ENCODE measurements around the gene G3BP2. TPM values are rescaled to one million over a fixed set of nuclear protein-coding genes. Genes with fewer than 3 reads are reported as not detected.
A peak's percentile ranks its signal among the peaks of the same experiment; 100 is the strongest.

G3BP2 gene
- total and polyA plus RNA-seq, 2 of the 13 experiments (the other 11 are each of a cell fraction or from before 2014, with no cell fraction given): 51.7 to 179 TPM

DNA sequence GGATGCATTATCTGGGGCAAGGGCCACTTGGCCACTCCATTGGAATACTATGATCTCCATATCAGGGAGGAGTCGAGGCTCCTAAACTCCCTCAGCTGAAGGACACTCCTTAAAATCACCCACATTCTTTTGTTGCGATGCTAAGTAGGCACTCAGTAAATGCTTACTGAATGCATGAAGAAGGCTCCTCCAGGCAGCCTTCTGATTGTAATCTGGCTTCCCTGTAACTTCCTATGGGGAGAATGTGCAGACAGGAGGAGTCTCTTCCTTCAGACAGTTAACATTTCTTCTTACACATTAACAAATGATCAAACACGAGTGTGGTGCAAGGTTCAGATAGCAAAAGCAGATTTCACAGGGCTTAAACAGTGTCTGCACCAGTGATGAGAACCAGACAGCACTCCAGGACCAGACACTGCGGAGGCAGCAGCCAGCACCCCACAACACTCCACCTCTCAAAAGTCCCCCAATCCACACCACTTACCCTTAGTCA is 29.8 kb upstream of the G3BP2 start (continued):
- TF ChIP-seq, protein P1, sequence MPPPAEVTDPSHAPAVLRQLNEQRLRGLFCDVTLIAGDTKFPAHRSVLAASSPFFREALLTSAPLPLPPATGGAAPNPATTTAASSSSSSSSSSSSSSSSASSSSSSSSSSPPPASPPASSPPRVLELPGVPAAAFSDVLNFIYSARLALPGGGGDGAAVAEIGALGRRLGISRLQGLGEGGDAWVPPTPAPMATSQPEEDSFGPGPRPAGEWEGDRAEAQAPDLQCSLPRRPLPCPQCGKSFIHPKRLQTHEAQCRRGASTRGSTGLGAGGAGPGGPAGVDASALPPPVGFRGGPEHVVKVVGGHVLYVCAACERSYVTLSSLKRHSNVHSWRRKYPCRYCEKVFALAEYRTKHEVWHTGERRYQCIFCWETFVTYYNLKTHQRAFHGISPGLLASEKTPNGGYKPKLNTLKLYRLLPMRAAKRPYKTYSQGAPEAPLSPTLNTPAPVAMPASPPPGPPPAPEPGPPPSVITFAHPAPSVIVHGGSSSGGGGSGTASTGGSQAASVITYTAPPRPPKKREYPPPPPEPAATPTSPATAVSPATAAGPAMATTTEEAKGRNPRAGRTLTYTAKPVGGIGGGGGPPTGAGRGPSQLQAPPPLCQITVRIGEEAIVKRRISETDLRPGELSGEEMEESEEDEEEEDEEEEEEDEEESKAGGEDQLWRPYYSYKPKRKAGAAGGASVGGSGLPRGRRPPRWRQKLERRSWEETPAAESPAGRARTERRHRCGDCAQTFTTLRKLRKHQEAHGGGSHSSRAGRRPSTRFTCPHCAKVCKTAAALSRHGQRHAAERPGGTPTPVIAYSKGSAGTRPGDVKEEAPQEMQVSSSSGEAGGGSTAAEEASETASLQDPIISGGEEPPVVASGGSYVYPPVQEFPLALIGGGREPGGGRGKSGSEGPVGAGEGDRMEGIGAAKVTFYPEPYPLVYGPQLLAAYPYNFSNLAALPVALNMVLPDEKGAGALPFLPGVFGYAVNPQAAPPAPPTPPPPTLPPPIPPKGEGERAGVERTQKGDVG (CRISPR knock-in tag; IDR thresholded peaks at IDR 0.05; ENCODE audit: borderline replicate concordance): no peak
- TF ChIP-seq ZMYM4 (CRISPR knock-in tag; IDR thresholded peaks at IDR 0.05): peak; percentile 74
- no peak for TF ChIP-seq FOXP1 (IDR thresholded peaks at IDR 0.05)
- TF ChIP-seq FOXP1 (CRISPR knock-in tag; IDR thresholded peaks at IDR 0.05): 0 out of 2 replicates have a peak, but pooled peaks have one; percentile 22
- TF ChIP-seq ZNF333 (CRISPR knock-in tag; IDR thresholded peaks at IDR 0.05; ENCODE audit: borderline replicate concordance): no peak
- TF ChIP-seq MXI1 (IDR thresholded peaks at IDR 0.05; ENCODE audit: borderline replicate concordance, low read depth, low read length): no peak
- TF ChIP-seq, protein P2, sequence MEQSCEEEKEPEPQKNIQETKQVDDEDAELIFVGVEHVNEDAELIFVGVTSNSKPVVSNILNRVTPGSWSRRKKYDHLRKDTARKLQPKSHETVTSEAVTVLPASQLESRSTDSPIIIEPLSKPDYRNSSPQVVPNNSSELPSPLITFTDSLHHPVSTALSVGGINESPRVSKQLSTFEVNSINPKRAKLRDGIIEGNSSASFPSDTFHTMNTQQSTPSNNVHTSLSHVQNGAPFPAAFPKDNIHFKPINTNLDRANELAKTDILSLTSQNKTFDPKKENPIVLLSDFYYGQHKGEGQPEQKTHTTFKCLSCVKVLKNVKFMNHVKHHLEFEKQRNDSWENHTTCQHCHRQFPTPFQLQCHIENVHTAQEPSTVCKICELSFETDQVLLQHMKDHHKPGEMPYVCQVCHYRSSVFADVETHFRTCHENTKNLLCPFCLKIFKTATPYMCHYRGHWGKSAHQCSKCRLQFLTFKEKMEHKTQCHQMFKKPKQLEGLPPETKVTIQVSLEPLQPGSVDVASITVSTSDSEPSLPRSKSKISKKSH (CRISPR knock-in tag; IDR thresholded peaks at IDR 0.05; ENCODE audit: borderline replicate concordance): no peak
- TF ChIP-seq SOX13 (IDR thresholded peaks at IDR 0.05): no peak
- TF ChIP-seq SOX13 (CRISPR knock-in tag; conservative IDR thresholded peaks at IDR 0.05 in 1 of 2, IDR thresholded peaks at IDR 0.05 in 1 of 2): peak in 1 of 2 experiments; percentile 56; a peak in 1 of 4 replicates
- peak; percentile 67; the same call in 1 of the 2 replicates for TF ChIP-seq TARDBP (CRISPR knock-in tag; IDR thresholded peaks at IDR 0.05)
- TF ChIP-seq, protein P3, sequence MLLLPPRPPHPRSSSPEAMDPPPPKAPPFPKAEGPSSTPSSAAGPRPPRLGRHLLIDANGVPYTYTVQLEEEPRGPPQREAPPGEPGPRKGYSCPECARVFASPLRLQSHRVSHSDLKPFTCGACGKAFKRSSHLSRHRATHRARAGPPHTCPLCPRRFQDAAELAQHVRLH (CRISPR knock-in tag; IDR thresholded peaks at IDR 0.05; ENCODE audit: borderline replicate concordance, low read depth): 0 out of 2 replicates have a peak, but pooled peaks have one; percentile 38
- TF ChIP-seq GABPA (IDR thresholded peaks at IDR 0.05; ENCODE audit: low read depth, low read length): no peak
- peak; percentile 12; the same call in 1 of the 2 replicates for TF ChIP-seq GABPA (CRISPR knock-in tag; IDR thresholded peaks at IDR 0.05; ENCODE audit: low read depth)
- TF ChIP-seq, protein P4, sequence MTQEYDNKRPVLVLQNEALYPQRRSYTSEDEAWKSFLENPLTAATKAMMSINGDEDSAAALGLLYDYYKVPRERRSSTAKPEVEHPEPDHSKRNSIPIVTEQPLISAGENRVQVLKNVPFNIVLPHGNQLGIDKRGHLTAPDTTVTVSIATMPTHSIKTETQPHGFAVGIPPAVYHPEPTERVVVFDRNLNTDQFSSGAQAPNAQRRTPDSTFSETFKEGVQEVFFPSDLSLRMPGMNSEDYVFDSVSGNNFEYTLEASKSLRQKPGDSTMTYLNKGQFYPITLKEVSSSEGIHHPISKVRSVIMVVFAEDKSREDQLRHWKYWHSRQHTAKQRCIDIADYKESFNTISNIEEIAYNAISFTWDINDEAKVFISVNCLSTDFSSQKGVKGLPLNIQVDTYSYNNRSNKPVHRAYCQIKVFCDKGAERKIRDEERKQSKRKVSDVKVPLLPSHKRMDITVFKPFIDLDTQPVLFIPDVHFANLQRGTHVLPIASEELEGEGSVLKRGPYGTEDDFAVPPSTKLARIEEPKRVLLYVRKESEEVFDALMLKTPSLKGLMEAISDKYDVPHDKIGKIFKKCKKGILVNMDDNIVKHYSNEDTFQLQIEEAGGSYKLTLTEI (CRISPR knock-in tag; conservative IDR thresholded peaks at IDR 0.05): no peak
- TF ChIP-seq, protein P5, sequence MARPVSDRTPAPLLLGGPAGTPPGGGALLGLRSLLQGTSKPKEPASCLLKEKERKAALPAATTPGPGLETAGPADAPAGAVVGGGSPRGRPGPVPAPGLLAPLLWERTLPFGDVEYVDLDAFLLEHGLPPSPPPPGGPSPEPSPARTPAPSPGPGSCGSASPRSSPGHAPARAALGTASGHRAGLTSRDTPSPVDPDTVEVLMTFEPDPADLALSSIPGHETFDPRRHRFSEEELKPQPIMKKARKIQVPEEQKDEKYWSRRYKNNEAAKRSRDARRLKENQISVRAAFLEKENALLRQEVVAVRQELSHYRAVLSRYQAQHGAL (CRISPR knock-in tag; IDR thresholded peaks at IDR 0.05; ENCODE audit: not compliant biosample characterization): no peak
- 0 out of 2 replicates have a peak, but pooled peaks have one; percentile 27 for TF ChIP-seq TOPORS (CRISPR knock-in tag; IDR thresholded peaks at IDR 0.05)
- TF ChIP-seq, protein P6, sequence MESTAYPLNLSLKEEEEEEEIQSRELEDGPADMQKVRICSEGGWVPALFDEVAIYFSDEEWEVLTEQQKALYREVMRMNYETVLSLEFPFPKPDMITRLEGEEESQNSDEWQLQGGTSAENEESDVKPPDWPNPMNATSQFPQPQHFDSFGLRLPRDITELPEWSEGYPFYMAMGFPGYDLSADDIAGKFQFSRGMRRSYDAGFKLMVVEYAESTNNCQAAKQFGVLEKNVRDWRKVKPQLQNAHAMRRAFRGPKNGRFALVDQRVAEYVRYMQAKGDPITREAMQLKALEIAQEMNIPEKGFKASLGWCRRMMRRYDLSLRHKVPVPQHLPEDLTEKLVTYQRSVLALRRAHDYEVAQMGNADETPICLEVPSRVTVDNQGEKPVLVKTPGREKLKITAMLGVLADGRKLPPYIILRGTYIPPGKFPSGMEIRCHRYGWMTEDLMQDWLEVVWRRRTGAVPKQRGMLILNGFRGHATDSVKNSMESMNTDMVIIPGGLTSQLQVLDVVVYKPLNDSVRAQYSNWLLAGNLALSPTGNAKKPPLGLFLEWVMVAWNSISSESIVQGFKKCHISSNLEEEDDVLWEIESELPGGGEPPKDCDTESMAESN (CRISPR knock-in tag; conservative IDR thresholded peaks at IDR 0.05): 0 out of 2 replicates have a peak, but pooled peaks have one; percentile 20
- TF ChIP-seq HOXA5 (CRISPR knock-in tag; IDR thresholded peaks at IDR 0.05): 0 out of 2 replicates have a peak, but pooled peaks have one; percentile 34
- TF ChIP-seq MEF2D (CRISPR knock-in tag; IDR thresholded peaks at IDR 0.05): 0 out of 2 replicates have a peak, but pooled peaks have one; percentile 31

All from HepG2 (cell line).